Measurements from ENCODE around the gene CCDC187.
A peak's percentile ranks its signal among the peaks of the same experiment; 100 is the strongest.

The CCDC187 gene

DNA sequence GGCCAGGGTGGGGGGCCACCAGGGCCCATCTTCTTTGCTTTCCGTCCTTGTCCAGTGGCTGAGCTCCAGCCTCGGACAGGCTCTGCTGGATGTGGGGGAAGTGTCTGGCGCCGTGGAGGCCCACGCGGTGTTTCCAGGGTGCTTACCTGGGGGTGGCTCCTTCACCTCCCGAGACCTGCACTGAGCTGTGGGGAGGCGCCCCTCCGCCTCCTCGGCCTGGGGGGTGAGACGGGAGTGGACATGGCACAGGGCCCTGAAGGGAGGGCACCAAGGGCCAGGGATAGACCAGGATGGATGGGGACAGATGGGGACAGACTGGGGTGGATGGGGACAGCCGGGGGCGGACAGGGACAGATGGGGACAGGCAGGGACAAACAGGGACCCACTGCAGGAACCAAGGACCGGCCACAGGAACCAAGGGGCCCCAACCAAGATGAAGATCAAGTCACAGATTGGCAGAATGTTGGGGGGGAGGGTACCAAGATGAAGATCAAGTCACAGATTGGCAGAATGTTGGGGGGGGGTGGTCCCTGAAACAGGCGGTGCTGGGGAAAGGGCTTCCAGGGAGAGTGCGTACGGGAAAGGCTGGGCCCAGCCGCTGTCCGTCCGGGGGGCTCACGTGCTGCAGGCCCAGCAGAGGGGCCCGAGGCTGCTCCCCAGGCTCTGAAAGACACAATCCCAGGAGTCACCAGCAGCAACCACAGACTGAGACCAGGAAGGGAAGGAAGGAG is 44.9 kb downstream of the CCDC187 start:
- no peak overlapping the region for H3K27ac ChIP-seq
- no peak for DNase-seq (ENCODE audit: low spot score)
- TF ChIP-seq, protein P1, sequence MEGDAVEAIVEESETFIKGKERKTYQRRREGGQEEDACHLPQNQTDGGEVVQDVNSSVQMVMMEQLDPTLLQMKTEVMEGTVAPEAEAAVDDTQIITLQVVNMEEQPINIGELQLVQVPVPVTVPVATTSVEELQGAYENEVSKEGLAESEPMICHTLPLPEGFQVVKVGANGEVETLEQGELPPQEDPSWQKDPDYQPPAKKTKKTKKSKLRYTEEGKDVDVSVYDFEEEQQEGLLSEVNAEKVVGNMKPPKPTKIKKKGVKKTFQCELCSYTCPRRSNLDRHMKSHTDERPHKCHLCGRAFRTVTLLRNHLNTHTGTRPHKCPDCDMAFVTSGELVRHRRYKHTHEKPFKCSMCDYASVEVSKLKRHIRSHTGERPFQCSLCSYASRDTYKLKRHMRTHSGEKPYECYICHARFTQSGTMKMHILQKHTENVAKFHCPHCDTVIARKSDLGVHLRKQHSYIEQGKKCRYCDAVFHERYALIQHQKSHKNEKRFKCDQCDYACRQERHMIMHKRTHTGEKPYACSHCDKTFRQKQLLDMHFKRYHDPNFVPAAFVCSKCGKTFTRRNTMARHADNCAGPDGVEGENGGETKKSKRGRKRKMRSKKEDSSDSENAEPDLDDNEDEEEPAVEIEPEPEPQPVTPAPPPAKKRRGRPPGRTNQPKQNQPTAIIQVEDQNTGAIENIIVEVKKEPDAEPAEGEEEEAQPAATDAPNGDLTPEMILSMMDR (conservative IDR thresholded peaks at IDR 0.05; ENCODE audit: low read depth) = no peak
- ChIA-PET POLR2A (ENCODE audit: low non-redundant PET) (no interaction called here), CTCF (interaction anchor here (0.6 kb wide), 2 partner anchors 116 to 119 kb away, joined by 3 to 5 read pairs; no protein-coding TSS in a partner anchor)

DNA sequence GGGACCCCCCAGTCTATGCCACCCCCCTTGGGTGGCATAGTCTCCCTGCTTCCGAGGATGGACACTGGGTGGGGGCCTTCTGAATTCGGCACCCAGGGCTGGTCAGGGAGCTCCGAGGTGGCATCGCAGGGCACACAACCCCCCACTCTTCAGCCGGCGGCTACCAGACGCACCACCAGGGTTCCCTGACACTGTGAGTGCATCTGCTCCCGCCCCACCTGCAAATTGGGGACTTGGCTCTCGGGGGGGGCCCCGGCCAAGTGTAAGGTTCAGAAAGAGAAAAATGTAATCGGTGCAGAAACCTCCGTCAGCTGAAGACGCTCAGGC is 45.6 kb downstream of the CCDC187 start:
- H3K27ac ChIP-seq = no peak overlapping the region
- DNase-seq (ENCODE audit: low spot score) = no peak
- POLR2A ChIA-PET (ENCODE audit: low non-redundant PET) = no interaction called here
- CTCF ChIA-PET = interaction anchor here (0.6 kb wide), 3 partner anchors 117 to 739 kb away, joined by 3 to 5 read pairs (median 4); no protein-coding TSS in a partner anchor
- TF ChIP-seq, protein P1 (conservative IDR thresholded peaks at IDR 0.05; ENCODE audit: low read depth) = no peak

DNA sequence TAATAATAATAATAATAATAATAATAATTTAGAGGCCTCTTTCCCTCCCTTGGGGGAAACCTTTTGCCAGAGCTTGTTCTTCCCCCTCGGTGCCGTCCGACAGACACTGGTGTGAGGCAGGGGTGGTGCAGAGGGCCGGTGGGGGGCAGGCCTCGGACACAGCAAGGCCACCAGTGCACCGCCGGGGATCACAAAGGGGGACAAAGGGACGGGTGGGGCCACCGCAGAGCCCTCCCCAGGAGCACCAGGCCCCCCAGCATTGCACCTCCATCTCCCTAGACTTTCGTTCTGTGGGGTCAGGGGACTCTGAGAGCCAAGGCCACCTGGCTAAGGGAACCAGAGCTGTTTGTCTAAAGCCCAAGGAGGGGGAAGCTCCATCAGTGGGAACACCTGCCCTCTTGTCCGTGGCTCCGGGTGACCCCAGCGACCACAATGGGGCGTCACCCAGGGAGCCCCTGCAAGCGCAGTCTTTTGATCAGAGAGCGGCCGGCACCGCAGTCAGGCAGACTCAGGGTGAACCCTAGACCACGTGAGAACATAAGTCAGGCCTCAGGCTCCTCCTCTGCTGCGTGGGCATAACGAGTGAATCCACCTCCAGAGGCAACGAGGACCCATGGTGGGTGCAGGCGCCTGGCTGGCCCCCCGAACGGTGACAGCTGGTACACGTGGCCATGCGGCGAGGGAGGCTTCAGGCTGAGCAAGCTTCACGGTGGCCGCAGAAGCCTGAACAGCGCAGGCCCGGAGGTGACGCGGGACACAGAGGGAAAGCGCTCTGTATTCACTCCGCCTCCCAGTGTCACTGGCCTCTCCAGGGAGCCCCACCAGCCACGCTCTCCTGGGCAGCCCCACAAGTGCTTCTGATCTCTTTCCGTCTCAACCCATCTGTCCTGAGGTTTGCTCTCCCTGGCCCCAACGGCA is 46.3 kb downstream of the CCDC187 start:
- no peak for DNase-seq (ENCODE audit: low spot score)
- ChIA-PET POLR2A (ENCODE audit: low non-redundant PET) (no interaction called here), CTCF (interaction anchor here (0.6 to 2.9 kb wide), 7 partner anchors 10 to 738 kb away, joined by 3 to 13 read pairs (median 3); no protein-coding TSS in a partner anchor)
- H3K27ac ChIP-seq = no peak overlapping the region
- TF ChIP-seq, protein P1 (conservative IDR thresholded peaks at IDR 0.05; ENCODE audit: low read depth) = no peak

DNA sequence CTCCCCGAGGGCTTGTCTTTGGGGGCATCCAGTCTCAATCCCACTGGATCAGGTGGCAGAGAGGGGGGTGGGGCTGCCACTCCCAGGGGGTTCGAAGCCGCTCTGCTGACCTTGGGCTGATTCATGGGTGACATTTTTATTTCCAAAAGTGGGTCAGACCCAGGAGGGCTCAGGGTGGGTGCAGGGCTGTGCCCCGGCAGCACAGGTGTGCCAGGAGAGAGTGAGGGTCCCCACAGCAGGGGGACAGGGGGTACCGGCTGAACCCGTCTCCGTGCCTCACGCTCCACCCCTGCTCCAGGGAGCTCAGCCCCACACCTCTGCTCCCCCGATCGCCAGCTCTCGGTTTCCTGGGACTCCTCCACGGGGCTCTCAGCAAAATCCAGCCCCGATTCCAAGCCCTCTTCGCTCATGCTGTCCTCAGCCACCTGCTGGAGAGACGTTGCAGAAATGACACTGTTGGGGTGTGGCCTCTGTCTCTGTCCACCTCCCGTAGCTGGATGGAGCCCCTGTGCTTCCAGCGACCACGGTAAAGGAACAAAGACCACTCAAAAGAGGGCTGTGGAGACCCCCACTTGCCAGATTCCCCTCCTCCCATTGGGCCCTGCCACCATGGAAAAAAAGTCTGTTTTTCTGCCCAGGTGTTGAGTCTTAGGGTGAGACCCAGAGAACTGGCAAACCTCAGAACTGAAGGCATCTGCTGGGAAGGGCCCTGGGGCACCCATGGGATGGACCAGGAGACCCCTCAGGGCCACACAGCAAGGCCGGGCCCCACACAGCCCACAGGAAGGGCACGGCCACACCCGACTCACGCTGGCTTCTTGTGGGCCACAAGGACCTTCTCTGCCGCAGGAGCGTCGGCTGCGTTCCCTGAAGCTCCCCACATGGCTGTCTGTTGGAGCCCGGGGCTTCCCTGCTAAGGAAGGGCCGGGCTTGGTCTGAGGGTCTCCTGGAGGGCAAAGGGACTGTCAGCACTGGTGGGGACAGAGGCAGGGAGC is 47.7 kb downstream of the CCDC187 start:
- ChIA-PET CTCF (interaction anchor here (1.1 to 2.9 kb wide), 5 partner anchors 12 to 78 kb away, joined by 3 to 13 read pairs (median 3); no protein-coding TSS in a partner anchor), POLR2A (ENCODE audit: low non-redundant PET) (no interaction called here)
- TF ChIP-seq, protein P1 (conservative IDR thresholded peaks at IDR 0.05; ENCODE audit: low read depth) = no peak
- peak; percentile 35 for DNase-seq (ENCODE audit: low spot score)
- H3K27ac ChIP-seq = no peak overlapping the region

DNA sequence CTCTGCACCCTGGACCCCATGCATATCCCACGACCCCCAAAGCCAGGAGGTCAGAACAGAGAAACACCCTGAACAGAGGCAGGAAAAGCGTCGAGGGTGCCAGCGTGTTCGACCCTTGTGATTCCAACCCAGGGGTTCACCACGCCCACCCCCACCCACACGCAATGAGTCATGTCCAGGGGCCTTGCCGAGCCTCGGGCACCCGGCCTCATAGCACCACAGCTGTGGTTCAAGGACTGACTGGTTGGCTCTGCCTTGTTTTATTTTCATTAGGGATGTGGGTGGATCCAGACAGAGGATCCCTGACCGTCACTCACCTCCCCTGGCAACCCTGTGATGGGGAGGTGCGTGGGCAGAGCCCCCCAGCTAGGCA is 48.7 kb downstream of the CCDC187 start:
- POLR2A ChIA-PET (ENCODE audit: low non-redundant PET) = no interaction called here
- CTCF ChIA-PET = interaction anchor here (1.1 to 2.9 kb wide), 2 partner anchors 28 to 85 kb away, joined by 3 to 13 read pairs; no protein-coding TSS in a partner anchor
- DNase-seq (ENCODE audit: low spot score) = peak; percentile 63
- TF ChIP-seq, protein P1 (conservative IDR thresholded peaks at IDR 0.05; ENCODE audit: low read depth) = no peak
- no peak overlapping the region for H3K27ac ChIP-seq
